Stomach (tissue), 9 donors: ENCODE results near the gene WDR70. TPM values are rescaled to one million over a fixed set of nuclear protein-coding genes. Genes with fewer than 3 reads are reported as not detected.

Experiments used
- DNase-seq, 2 donors: peaks; one replicate each; pipeline versions ENCODE4 v3.0.0 to v3.0.0-alpha.2; 2013 to 2019
- H3K27ac ChIP-seq, 5 donors: fragments of 200-600 bp in 4 of 5; sonication (generic) in 4 of 5; one replicate each; pipeline ENCODE4 v1.5.1; 2013 to 2019; ENCODE audit warnings: mild to moderate bottlenecking in 1 of 5, moderate library complexity in 1 of 5
- H3K27me3 ChIP-seq, 3 donors: fragments of 200-600 bp; sonication (generic); one replicate each; pipeline ENCODE4 v1.5.1; 2017 to 2019; ENCODE audit warnings: mixed run types in 1 of 3
- H3K36me3 ChIP-seq, 4 donors: fragments of 200-600 bp; sonication (generic); 1 replicate in 3 of 4; 2 replicates in 1 of 4; pipeline ENCODE4 v1.5.1; 2016 to 2019
- H3K4me1 ChIP-seq, 4 donors: fragments of 200-600 bp; sonication (generic); one replicate each; pipeline ENCODE4 v1.5.1; 2016 to 2019
- H3K4me3 ChIP-seq, 4 donors: fragments of 200-600 bp; sonication (generic) in 3 of 4; one replicate each; pipeline ENCODE4 v1.5.1; 2016 to 2019; ENCODE audit warnings: mild to moderate bottlenecking in 1 of 4
- H3K9me3 ChIP-seq, 4 donors: fragments of 200-600 bp; sonication (generic); one replicate each; pipeline ENCODE4 v1.5.1; 2016 to 2019
- CTCF ChIP-seq, 7 experiments: fragments of 450-650 bp in 4 of 7; fragments of 200-600 bp in 3 of 7; sonication (generic) in 3 of 7; IDR thresholded peaks; one replicate each; pipeline ENCODE4 v1.5.1; 2016 to 2019; ENCODE audit warnings: antibody characterized with exemption in 7 of 7, control low read depth in 2 of 7, mild to moderate bottlenecking in 1 of 7
- EP300 ChIP-seq: sonication (generic); formaldehyde crosslinking; IDR thresholded peaks from one replicate; pipeline ENCODE4 v1.6.1; 2017; ENCODE audit warnings: antibody characterized with exemption
- POLR2A ChIP-seq, 4 donors: fragments of 450-650 bp; IDR thresholded peaks; one replicate each; pipeline ENCODE4 v1.6.1; 2016; ENCODE audit warnings: antibody characterized with exemption in 4 of 4, control low read depth in 2 of 4, mild to moderate bottlenecking in 1 of 4, moderate library complexity in 1 of 4
- POLR2AphosphoS5 ChIP-seq, 3 donors: sonication (generic); formaldehyde crosslinking; IDR thresholded peaks; one replicate each; pipeline ENCODE4 v1.6.1; 2016; ENCODE audit warnings: antibody characterized with exemption in 3 of 3
- WGBS, 5 donors: extraction: QIAGEN DNeasy Blood & Tissue Kit in 3 of 5; methylation state at CpG; one replicate each; pipeline versions ENCODE4 v1.1.5 to v1.1.7; 2013 to 2018; 5-methylcytosine and 5-hydroxymethylcytosine counted together
- intact Hi-C: fragments of 100-400 bp; cut with DNase I; formaldehyde crosslinking; loops from one replicate; pipeline ENCODE4 v1.15.1; 2023; ENCODE audit warnings: low total_unique reads
- polyA plus RNA-seq, 3 donors: library from polyadenylated mRNA; stranded (reverse); fragments of 200-250 nt; gene quantifications; one replicate each; pipeline ENCODE4 v1.2.3, GENCODE V29; 2013
- total RNA-seq, 5 donors: library from RNA; depleted of rRNA; stranded (reverse); fragments of >200 nt; gene quantifications; one replicate each; pipeline versions ENCODE4 v1.1.0 to v1.2.3, GENCODE V29; 2014 to 2016
- donor health status: healthy with polysubstance abuse.
- donor health status: Bipolar disorder and iron deficiency.
- donor health status: healthy.

Gene WDR70
- total and polyA plus RNA-seq, 8 donors, result 13.0 to 131 (median 35.0) TPM

DNA sequence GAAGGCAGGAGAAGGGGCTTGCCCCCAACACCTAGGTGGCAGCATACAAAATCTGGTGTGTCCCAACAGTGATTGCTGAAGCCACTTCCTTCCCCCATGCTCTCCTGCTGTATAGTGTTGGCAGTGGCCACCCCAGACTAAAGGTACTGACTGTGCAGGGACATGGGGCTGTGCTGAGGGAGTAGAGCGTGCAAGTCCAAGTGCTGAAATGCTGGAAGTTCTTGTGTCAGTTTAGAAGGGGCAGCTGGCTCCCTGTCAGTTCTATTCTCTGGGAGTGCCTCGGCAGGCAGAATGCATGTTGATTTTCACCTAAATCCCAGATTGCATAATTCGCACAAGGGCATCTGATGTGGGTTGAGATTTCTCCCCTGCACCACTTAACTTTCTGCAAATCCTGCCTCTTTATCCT, 392.1 kb downstream of the WDR70 start:
- Histone ChIP-seq H3K9me3 (peaks cover 0 to 16% (median 9%) of the 10 kb centered on the region in 4 donors), H3K27me3 (no peaks in the 10 kb centered on the region), H3K4me3 (no peak overlapping the region), H3K36me3 (no peaks in the 10 kb centered on the region), H3K4me1 (peaks cover 0 to 4% (median 0%) of the 10 kb centered on the region in 4 donors), H3K27ac (peak overlapping the region in 2 of 5 donors; percentile 31 to 48)
- WGBS, 5 donors, result 56 to 72% (median 69%) methylated on average over 3 of the region's 3 CpGs
- no peak for TF ChIP-seq POLR2A (IDR thresholded peaks at IDR 0.05)
- no peak for TF ChIP-seq CTCF (IDR thresholded peaks at IDR 0.05)
- TF ChIP-seq EP300, result no peak
- no peak for TF ChIP-seq POLR2AphosphoS5 (IDR thresholded peaks at IDR 0.05)
- intact Hi-C loops, result no loop called here
- peak in 1 of 2 donors; percentile 7 for DNase-seq

DNA sequence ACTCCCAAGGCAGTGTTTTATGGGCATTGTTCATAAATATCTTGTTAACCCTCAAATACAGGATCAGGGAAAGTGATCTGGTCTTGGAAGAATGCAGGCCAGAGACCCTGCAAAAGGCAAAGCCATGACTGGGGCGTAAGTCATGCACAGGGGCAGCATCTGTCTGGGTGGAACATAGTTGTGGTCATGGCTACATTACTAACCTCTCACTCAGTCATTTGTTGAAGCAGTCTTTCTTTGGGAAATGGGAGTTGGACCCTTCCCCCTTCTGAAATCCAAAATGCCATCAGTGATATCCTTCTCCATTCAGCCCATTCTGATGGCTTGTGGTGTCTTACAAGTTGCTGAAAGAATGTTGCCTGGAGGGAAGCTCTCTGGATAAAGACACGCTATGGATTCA, 392.6 kb downstream of the WDR70 start:
- Histone ChIP-seq H3K27ac (peak overlapping the region in 2 of 5 donors; percentile 31 to 48), H3K9me3 (peaks cover 0 to 16% (median 9%) of the 10 kb centered on the region in 4 donors), H3K4me1 (peaks cover 0 to 4% (median 0%) of the 10 kb centered on the region in 4 donors), H3K36me3 (no peaks in the 10 kb centered on the region), H3K4me3 (no peak overlapping the region), H3K27me3 (no peaks in the 10 kb centered on the region)
- DNase-seq, result no peak
- intact Hi-C loops, result no loop called here
- peak in 1 of 3 donors; percentile 12 for TF ChIP-seq POLR2AphosphoS5 (IDR thresholded peaks at IDR 0.05)
- no peak for TF ChIP-seq POLR2A (IDR thresholded peaks at IDR 0.05)
- WGBS, 5 donors, result 46 to 91% (median 65%) methylated on average over 2 of the region's 2 CpGs

DNA sequence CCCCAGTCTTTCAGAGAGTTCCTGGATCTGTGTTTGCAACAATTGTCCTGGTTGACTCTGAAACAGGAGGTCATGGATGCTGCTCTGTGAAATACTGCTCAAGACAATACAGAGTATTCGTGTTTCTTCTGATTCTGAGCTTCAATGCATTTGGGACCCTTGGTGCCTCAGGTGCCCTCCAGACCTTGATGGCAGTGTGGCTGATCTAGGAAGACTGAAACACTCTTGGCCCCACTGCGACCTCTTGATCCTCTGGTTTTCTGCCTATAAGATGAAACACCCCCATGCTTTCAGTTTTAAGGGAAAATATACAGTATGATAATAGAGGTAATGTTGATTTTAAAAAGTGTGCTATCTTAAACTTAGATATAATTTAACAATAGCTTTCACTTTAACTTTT, 393.1 kb downstream of the WDR70 start:
- no peak for TF ChIP-seq EP300
- no peak for TF ChIP-seq POLR2A (IDR thresholded peaks at IDR 0.05)
- TF ChIP-seq POLR2AphosphoS5 (IDR thresholded peaks at IDR 0.05), result no peak
- TF ChIP-seq CTCF (IDR thresholded peaks at IDR 0.05), result no peak
- Histone ChIP-seq H3K4me3 (no peak overlapping the region), H3K9me3 (peaks cover 0 to 16% (median 9%) of the 10 kb centered on the region in 4 donors), H3K36me3 (no peaks in the 10 kb centered on the region), H3K27ac (no peak overlapping the region), H3K27me3 (no peaks in the 10 kb centered on the region), H3K4me1 (peaks cover 0 to 4% (median 0%) of the 10 kb centered on the region in 4 donors)
- WGBS, 5 donors, result 82 to 98% (median 86%) methylated on average over 2 of the region's 2 CpGs
- intact Hi-C loops, result no loop called here
- DNase-seq, result no peak

DNA sequence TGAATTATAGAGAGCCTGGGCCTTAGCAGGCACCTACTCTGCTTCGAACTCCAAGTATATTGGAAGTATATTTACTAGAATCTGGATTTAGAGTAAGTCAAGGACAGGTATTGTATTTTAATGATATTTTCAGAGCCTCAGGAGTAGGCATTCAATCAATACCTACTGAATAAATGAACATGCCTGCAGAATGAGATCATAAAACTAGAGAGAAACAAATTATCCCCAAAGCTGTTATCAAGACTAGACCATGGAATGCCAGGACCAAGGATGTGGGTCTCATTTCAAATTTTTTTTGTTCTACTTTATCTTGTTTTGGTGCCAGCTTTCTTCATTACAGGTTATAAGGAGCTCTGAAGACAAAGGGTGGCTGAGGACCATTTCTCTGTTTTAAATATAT, 394.7 kb downstream of the WDR70 start:
- no peak for TF ChIP-seq EP300
- no peak for TF ChIP-seq POLR2AphosphoS5 (IDR thresholded peaks at IDR 0.05)
- no peak for TF ChIP-seq CTCF (IDR thresholded peaks at IDR 0.05)
- TF ChIP-seq POLR2A (IDR thresholded peaks at IDR 0.05), result no peak
- H3K27ac ChIP-seq, result no peak overlapping the region
- peaks cover 0 to 16% (median 9%) of the 10 kb centered on the region in 4 donors for H3K9me3 ChIP-seq
- DNase-seq, result no peak
- 78 to 93% (median 86%) methylated on average over 1 of the region's 1 CpG for WGBS, 5 donors
- intact Hi-C loops, result no loop called here
- H3K36me3 ChIP-seq, result no peaks in the 10 kb centered on the region
- no peak overlapping the region for H3K4me3 ChIP-seq
- peaks cover 0 to 4% (median 0%) of the 10 kb centered on the region in 4 donors for H3K4me1 ChIP-seq
- no peaks in the 10 kb centered on the region for H3K27me3 ChIP-seq

DNA sequence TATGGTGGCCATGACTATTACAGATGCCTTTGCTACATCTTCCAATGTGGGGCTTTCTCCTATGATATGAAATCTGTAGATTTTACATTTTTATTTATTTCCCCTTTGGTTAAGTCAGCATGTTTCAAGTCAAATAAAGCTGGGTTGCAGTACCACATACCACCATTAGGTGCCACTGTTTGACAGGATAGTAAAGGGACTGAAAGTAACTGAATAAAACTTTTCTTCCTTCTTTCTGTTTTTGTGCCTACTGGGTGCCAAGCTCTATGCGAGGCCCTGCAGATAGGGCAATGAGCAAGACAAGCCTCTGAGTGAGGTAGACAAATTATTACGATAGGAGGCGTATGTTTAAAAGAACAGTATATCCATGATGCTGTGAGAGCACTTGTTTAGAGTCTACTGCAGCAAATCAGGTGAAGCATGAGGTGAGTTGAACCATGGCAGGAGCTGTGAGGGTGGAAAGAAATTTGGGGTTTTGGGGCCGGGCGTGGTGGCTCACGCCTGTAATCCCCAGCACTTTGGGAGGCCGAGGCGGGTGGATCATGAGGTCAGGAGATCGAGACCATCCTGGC, 395.9 kb downstream of the WDR70 start:
- no peaks in the 10 kb centered on the region for H3K27me3 ChIP-seq
- intact Hi-C loops, result no loop called here
- no peak overlapping the region for H3K4me3 ChIP-seq
- WGBS, 5 donors, result 97 to 99% (median 98%) methylated on average over 9 of the region's 9 CpGs
- no peaks in the 10 kb centered on the region for H3K36me3 ChIP-seq
- TF ChIP-seq CTCF (IDR thresholded peaks at IDR 0.05), result peak in 1 of 7 experiments; percentile 35
- TF ChIP-seq EP300, result no peak
- no peak for TF ChIP-seq POLR2AphosphoS5 (IDR thresholded peaks at IDR 0.05)
- no peak for TF ChIP-seq POLR2A (IDR thresholded peaks at IDR 0.05)
- H3K4me1 ChIP-seq, result peaks cover 0 to 4% (median 0%) of the 10 kb centered on the region in 4 donors
- peaks cover 0 to 16% (median 9%) of the 10 kb centered on the region in 4 donors for H3K9me3 ChIP-seq
- no peak for DNase-seq
- no peak overlapping the region for H3K27ac ChIP-seq
